HepG2 (cell line): ENCODE data around the gene ZNF254. TPM values are rescaled to one million over a fixed set of nuclear protein-coding genes. Genes with fewer than 3 reads are reported as not detected.

Source experiments
- CEBPB ChIP-seq: IDR thresholded peaks from 2 replicates; pipeline ENCODE4 v1.6.1; 2011; ENCODE audit warnings: low read depth, low read length, improper control_type of control experiment, borderline replicate concordance
- ETV6 ChIP-seq: sonication (generic); formaldehyde crosslinking; conservative IDR thresholded peaks from 2 replicates; pipeline ENCODE4 v1.4.0; 2020; ENCODE audit warnings: missing genetic modification reagents
- FOXK1 ChIP-seq: sonication (generic); formaldehyde crosslinking; IDR thresholded peaks from 2 replicates; pipeline ENCODE4 v1.4.0; 2020; ENCODE audit warnings: low read depth, missing genetic modification reagents, borderline replicate concordance
- HMG20B ChIP-seq: conservative IDR thresholded peaks from 2 replicates; pipeline ENCODE4 v1.6.1; 2016; ENCODE audit warnings: missing genetic modification reagents, missing compliant biosample characterization
- HNF4A ChIP-seq: sonication (generic); formaldehyde crosslinking; IDR thresholded peaks from 2 replicates; pipeline ENCODE4 v1.4.0; 2020; ENCODE audit warnings: missing genetic modification reagents
- MED13 ChIP-seq: sonication (generic); formaldehyde crosslinking; IDR thresholded peaks from 2 replicates; pipeline ENCODE4 v1.5.0; 2020; ENCODE audit warnings: missing genetic modification reagents
- polyA plus RNA-seq, 8 experiments: library from polyadenylated mRNA; depleted of rRNA in 3 of 8; stranded (reverse) in 7 of 8; unstranded in 1 of 8; fragments of >200 nt; fragmentation: Illumina TruSeq in 4 of 8; extraction: Trizol in 4 of 8; gene quantifications; 2 replicates each; pipeline versions ENCODE4 v1.2.1 to v1.2.3, GENCODE V29; 2011 to 2016; ENCODE audit warnings: low read depth in 4 of 8, missing spikeins in 1 of 8, mixed read lengths in 1 of 8; ENCODE audit not compliant: insufficient read depth in 1 of 8
- total RNA-seq, 5 experiments: library from RNA; depleted of rRNA; stranded (reverse); fragments of >200 nt; fragmentation: Illumina TruSeq; extraction: Trizol; gene quantifications; 2 replicates each; pipeline ENCODE4 v1.2.3, GENCODE V29; 2016; ENCODE audit warnings: low read depth in 1 of 5
- TF ChIP-seq, protein P1 (sequence below): sonication (generic); formaldehyde crosslinking; IDR thresholded peaks from 2 replicates; pipeline ENCODE4 v1.5.0; 2020; ENCODE audit warnings: mild to moderate bottlenecking, missing genetic modification reagents, moderate library complexity
- TF ChIP-seq, protein P2 (sequence below): sonication (generic); formaldehyde crosslinking; IDR thresholded peaks from 2 replicates; pipeline ENCODE4 v1.4.0; 2020; ENCODE audit warnings: missing genetic modification reagents
- TF ChIP-seq, protein P3 (sequence below): sonication (generic); formaldehyde crosslinking; IDR thresholded peaks from 2 replicates; pipeline ENCODE4 v1.5.1; 2020; ENCODE audit warnings: mild to moderate bottlenecking, missing genetic modification reagents, moderate library complexity
- TF ChIP-seq, protein P4 (sequence below): sonication (generic); formaldehyde crosslinking; IDR thresholded peaks from 2 replicates; pipeline ENCODE4 v1.4.0; 2020; ENCODE audit warnings: missing genetic modification reagents, borderline replicate concordance
- TF ChIP-seq, protein P5 (sequence below): sonication (generic); formaldehyde crosslinking; conservative IDR thresholded peaks from 2 replicates; pipeline ENCODE4 v1.4.0; 2020; ENCODE audit warnings: mild to moderate bottlenecking, missing genetic modification reagents, moderate library complexity
- TF ChIP-seq, protein P6 (sequence below): sonication (generic); formaldehyde crosslinking; IDR thresholded peaks from 2 replicates; pipeline ENCODE4 v1.4.0; 2020; ENCODE audit warnings: missing genetic modification reagents

Gene ZNF254
- total and polyA plus RNA-seq, 2 of the 13 experiments (the other 11 are each of a cell fraction or from before 2014, with no cell fraction given), result 2.6 to 4.6 TPM

DNA sequence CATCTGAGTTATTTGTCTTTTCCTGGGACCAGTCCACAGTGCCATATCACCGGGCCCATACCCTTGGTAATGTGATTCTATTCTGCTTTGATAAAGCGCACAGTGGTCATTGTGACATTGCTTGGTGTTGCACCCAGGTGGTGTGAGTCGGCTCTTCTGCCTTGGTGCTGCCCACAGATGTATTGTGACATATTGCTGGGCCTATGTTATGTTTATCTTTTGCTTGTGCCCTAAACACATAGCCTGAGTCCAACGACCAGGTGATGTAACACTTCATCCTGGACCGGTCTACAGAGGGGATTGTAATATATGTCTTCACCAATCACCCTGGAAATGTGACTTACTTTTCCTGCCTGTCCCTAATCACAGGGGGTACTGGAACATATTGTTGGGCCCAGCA, 23.7 kb upstream of the ZNF254 start (continued):
- TF ChIP-seq, protein P1, sequence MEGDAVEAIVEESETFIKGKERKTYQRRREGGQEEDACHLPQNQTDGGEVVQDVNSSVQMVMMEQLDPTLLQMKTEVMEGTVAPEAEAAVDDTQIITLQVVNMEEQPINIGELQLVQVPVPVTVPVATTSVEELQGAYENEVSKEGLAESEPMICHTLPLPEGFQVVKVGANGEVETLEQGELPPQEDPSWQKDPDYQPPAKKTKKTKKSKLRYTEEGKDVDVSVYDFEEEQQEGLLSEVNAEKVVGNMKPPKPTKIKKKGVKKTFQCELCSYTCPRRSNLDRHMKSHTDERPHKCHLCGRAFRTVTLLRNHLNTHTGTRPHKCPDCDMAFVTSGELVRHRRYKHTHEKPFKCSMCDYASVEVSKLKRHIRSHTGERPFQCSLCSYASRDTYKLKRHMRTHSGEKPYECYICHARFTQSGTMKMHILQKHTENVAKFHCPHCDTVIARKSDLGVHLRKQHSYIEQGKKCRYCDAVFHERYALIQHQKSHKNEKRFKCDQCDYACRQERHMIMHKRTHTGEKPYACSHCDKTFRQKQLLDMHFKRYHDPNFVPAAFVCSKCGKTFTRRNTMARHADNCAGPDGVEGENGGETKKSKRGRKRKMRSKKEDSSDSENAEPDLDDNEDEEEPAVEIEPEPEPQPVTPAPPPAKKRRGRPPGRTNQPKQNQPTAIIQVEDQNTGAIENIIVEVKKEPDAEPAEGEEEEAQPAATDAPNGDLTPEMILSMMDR (CRISPR knock-in tag), result no peak
- TF ChIP-seq, protein P2, sequence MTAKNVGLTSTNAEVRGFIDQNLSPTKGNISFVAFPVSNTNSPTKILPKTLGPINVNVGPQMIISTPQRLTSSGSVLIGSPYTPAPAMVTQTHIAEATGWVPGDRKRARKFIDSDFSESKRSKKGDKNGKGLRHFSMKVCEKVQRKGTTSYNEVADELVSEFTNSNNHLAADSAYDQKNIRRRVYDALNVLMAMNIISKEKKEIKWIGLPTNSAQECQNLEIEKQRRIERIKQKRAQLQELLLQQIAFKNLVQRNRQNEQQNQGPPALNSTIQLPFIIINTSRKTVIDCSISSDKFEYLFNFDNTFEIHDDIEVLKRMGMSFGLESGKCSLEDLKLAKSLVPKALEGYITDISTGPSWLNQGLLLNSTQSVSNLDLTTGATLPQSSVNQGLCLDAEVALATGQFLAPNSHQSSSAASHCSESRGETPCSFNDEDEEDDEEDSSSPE (CRISPR knock-in tag), result no peak
- TF ChIP-seq, protein P3, sequence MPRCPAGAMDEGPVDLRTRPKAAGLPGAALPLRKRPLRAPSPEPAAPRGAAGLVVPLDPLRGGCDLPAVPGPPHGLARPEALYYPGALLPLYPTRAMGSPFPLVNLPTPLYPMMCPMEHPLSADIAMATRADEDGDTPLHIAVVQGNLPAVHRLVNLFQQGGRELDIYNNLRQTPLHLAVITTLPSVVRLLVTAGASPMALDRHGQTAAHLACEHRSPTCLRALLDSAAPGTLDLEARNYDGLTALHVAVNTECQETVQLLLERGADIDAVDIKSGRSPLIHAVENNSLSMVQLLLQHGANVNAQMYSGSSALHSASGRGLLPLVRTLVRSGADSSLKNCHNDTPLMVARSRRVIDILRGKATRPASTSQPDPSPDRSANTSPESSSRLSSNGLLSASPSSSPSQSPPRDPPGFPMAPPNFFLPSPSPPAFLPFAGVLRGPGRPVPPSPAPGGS (CRISPR knock-in tag), result no peak
- TF ChIP-seq ETV6 (CRISPR knock-in tag) (no peak), MED13 (CRISPR knock-in tag) (no peak), HMG20B (CRISPR knock-in tag) (no peak), FOXK1 (CRISPR knock-in tag) (peak; percentile 68; the same call in 1 of the 2 replicates), HNF4A (CRISPR knock-in tag) (peak; percentile 90), CEBPB (peak; percentile 98)
- TF ChIP-seq, protein P4, sequence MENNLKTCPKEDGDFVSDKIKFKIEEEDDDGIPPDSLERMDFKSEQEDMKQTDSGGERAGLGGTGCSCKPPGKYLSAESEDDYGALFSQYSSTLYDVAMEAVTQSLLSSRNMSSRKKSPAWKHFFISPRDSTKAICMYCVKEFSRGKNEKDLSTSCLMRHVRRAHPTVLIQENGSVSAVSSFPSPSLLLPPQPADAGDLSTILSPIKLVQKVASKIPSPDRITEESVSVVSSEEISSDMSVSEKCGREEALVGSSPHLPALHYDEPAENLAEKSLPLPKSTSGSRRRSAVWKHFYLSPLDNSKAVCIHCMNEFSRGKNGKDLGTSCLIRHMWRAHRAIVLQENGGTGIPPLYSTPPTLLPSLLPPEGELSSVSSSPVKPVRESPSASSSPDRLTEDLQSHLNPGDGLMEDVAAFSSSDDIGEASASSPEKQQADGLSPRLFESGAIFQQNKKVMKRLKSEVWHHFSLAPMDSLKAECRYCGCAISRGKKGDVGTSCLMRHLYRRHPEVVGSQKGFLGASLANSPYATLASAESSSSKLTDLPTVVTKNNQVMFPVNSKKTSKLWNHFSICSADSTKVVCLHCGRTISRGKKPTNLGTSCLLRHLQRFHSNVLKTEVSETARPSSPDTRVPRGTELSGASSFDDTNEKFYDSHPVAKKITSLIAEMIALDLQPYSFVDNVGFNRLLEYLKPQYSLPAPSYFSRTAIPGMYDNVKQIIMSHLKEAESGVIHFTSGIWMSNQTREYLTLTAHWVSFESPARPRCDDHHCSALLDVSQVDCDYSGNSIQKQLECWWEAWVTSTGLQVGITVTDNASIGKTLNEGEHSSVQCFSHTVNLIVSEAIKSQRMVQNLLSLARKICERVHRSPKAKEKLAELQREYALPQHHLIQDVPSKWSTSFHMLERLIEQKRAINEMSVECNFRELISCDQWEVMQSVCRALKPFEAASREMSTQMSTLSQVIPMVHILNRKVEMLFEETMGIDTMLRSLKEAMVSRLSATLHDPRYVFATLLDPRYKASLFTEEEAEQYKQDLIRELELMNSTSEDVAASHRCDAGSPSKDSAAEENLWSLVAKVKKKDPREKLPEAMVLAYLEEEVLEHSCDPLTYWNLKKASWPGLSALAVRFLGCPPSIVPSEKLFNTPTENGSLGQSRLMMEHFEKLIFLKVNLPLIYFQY (CRISPR knock-in tag), result no peak
- TF ChIP-seq, protein P5, sequence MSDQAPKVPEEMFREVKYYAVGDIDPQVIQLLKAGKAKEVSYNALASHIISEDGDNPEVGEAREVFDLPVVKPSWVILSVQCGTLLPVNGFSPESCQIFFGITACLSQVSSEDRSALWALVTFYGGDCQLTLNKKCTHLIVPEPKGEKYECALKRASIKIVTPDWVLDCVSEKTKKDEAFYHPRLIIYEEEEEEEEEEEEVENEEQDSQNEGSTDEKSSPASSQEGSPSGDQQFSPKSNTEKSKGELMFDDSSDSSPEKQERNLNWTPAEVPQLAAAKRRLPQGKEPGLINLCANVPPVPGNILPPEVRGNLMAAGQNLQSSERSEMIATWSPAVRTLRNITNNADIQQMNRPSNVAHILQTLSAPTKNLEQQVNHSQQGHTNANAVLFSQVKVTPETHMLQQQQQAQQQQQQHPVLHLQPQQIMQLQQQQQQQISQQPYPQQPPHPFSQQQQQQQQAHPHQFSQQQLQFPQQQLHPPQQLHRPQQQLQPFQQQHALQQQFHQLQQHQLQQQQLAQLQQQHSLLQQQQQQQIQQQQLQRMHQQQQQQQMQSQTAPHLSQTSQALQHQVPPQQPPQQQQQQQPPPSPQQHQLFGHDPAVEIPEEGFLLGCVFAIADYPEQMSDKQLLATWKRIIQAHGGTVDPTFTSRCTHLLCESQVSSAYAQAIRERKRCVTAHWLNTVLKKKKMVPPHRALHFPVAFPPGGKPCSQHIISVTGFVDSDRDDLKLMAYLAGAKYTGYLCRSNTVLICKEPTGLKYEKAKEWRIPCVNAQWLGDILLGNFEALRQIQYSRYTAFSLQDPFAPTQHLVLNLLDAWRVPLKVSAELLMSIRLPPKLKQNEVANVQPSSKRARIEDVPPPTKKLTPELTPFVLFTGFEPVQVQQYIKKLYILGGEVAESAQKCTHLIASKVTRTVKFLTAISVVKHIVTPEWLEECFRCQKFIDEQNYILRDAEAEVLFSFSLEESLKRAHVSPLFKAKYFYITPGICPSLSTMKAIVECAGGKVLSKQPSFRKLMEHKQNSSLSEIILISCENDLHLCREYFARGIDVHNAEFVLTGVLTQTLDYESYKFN (CRISPR knock-in tag), result peak; percentile 59
- TF ChIP-seq, protein P6, sequence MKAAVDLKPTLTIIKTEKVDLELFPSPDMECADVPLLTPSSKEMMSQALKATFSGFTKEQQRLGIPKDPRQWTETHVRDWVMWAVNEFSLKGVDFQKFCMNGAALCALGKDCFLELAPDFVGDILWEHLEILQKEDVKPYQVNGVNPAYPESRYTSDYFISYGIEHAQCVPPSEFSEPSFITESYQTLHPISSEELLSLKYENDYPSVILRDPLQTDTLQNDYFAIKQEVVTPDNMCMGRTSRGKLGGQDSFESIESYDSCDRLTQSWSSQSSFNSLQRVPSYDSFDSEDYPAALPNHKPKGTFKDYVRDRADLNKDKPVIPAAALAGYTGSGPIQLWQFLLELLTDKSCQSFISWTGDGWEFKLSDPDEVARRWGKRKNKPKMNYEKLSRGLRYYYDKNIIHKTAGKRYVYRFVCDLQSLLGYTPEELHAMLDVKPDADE, result no peak
